Mesothelial cell of epicardium (in vitro differentiated cells): Measurements from ENCODE around the gene ROBO2. TPM values are rescaled to one million over a fixed set of nuclear protein-coding genes. Genes with fewer than 3 reads are reported as not detected.

Source experiments
- DNase-seq, 2 experiments: peaks; one replicate each; pipeline ENCODE4 v3.0.0; 2021; ENCODE audit warnings: low spot score in 2 of 2; ENCODE audit not compliant: unreplicated experiment in 2 of 2
- H3K27ac Mint-ChIP-seq: 2 replicates; pipeline ENCODE4 v1.8.0; 2021; ENCODE audit warnings: mixed read lengths
- H3K27me3 Mint-ChIP-seq: 2 replicates; pipeline ENCODE4 v1.8.0; 2021; ENCODE audit warnings: low read depth, mixed read lengths
- H3K36me3 Mint-ChIP-seq: 2 replicates; pipeline ENCODE4 v1.8.0; 2021; ENCODE audit warnings: mixed read lengths
- H3K4me1 Mint-ChIP-seq: 2 replicates; pipeline ENCODE4 v1.8.0; 2021; ENCODE audit warnings: mixed read lengths
- H3K4me3 Mint-ChIP-seq: 2 replicates; pipeline ENCODE4 v1.8.0; 2021; ENCODE audit warnings: mild to moderate bottlenecking, moderate library complexity, mixed read lengths
- H3K9me3 Mint-ChIP-seq: 2 replicates; pipeline ENCODE4 v1.8.0; 2021; ENCODE audit warnings: mixed read lengths
- total RNA-seq: library from RNA; stranded (reverse); gene quantifications from 3 replicates; pipeline ENCODE4 v1.2.1, GENCODE V29; 2021
- TF ChIP-seq, protein P1 (sequence below): fragments of 200-600 bp; sonication (generic); IDR thresholded peaks from one replicate; pipeline ENCODE4 v1.5.0; 2021; ENCODE audit warnings: antibody characterized with exemption; ENCODE audit not compliant: unreplicated experiment

The ROBO2 gene
- total RNA-seq, 1 donor from 2014 or later, result 82.3 TPM

DNA sequence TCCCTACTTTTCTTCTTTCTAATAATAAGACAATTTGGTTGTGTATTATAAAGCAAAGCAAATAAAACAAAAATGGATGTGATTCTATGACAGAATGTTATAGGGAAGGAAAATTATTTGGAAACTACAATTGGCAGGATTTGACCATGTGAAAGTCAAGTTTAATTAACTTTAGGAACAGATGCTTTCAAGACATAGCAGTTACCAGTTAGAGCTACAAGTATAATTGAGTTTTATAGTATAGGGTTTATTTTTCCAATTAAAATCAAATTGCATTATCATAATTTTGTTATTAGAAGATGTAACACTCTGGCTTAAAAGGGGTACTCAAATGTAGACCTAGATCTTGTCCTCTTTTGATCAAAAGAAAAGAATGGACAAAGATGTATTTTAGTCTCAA, 110.9 kb downstream of the ROBO2 start:
- peaks cover under 1% of the 10 kb centered on the region for H3K9me3 Mint-ChIP-seq
- no peaks in the 10 kb centered on the region for H3K27me3 Mint-ChIP-seq
- TF ChIP-seq, protein P1, sequence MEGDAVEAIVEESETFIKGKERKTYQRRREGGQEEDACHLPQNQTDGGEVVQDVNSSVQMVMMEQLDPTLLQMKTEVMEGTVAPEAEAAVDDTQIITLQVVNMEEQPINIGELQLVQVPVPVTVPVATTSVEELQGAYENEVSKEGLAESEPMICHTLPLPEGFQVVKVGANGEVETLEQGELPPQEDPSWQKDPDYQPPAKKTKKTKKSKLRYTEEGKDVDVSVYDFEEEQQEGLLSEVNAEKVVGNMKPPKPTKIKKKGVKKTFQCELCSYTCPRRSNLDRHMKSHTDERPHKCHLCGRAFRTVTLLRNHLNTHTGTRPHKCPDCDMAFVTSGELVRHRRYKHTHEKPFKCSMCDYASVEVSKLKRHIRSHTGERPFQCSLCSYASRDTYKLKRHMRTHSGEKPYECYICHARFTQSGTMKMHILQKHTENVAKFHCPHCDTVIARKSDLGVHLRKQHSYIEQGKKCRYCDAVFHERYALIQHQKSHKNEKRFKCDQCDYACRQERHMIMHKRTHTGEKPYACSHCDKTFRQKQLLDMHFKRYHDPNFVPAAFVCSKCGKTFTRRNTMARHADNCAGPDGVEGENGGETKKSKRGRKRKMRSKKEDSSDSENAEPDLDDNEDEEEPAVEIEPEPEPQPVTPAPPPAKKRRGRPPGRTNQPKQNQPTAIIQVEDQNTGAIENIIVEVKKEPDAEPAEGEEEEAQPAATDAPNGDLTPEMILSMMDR, result no peak
- no peak for DNase-seq
- no peak overlapping the region for H3K4me3 Mint-ChIP-seq
- no peaks in the 10 kb centered on the region for H3K36me3 Mint-ChIP-seq
- H3K4me1 Mint-ChIP-seq, result no peaks in the 10 kb centered on the region
- H3K27ac Mint-ChIP-seq, result no peak overlapping the region

DNA sequence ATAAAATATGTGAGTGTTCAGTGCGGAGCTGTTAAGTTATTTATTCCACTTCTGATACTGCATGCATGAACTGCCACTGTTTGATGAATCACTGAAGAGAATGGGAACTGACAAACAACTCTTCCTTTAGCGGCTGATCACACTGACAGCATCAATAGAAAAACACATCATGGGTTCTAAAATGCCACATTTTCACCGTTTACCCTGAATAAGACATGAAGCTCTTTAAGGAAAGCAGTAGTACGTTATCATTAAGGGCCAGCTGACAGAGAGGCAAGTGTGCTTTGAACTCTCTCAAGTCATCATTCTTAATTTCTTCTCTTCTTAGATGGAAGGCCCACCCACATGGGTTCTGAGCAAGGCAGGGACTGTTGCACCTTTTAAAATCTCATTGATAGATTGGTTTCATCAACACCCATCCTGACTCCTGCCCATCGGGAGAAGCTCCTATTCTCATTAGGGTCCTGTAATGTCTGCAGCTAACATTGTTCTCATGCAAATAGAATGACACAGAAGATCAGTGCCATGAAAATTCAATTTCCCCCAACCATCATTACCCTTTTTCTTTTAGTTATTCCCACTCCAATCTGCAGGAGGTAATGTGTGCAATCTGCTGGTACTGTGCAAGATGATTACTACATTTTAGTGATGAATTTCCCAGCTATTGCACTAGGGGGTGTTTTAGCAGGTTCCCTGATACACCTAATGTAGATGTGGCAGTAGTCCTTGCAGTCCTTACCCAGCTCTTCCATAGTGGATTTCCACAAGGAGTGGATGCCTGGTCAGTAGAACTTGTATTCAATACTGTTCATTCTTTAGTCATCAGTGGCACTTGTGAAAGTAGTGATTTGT, 119.1 kb downstream of the ROBO2 start:
- Mint-ChIP-seq H3K4me1 (peaks cover 8% of the 10 kb centered on the region), H3K27me3 (no peaks in the 10 kb centered on the region), H3K36me3 (no peaks in the 10 kb centered on the region), H3K4me3 (no peak overlapping the region), H3K27ac (no peak overlapping the region), H3K9me3 (peaks cover 4% of the 10 kb centered on the region)
- TF ChIP-seq, protein P1, result no peak
- DNase-seq, result no peak

DNA sequence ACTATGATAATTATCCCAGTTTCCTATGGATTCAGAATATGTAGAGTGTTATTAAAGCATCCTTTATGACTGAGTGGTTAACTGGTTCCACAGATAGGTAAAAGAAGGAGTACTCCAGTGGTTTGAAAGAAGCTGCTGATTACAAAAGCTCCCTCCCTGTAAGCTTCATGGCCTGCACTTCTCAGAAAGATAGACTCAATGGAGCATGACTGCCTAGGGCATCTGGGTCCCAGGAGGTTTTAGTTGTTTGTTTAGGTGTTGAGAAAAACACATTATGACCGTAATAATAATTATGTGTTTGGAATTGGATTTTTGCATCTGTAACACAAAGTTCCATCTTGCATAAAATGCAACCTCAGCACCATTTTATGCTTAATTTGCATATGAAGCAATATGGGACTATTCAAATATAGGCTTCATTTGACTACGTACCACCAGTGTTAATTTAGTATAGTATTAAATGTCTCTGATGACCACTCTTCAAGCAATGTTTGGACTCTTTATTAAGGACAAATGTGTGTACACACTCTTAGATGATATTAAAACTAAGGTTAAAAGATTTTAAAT, 121.1 kb downstream of the ROBO2 start:
- DNase-seq, result no peak
- Mint-ChIP-seq H3K4me3 (no peak overlapping the region), H3K27me3 (no peaks in the 10 kb centered on the region), H3K9me3 (peaks cover 1% of the 10 kb centered on the region), H3K4me1 (peaks cover 8% of the 10 kb centered on the region), H3K36me3 (no peaks in the 10 kb centered on the region), H3K27ac (no peak overlapping the region)
- TF ChIP-seq, protein P1, result no peak

DNA sequence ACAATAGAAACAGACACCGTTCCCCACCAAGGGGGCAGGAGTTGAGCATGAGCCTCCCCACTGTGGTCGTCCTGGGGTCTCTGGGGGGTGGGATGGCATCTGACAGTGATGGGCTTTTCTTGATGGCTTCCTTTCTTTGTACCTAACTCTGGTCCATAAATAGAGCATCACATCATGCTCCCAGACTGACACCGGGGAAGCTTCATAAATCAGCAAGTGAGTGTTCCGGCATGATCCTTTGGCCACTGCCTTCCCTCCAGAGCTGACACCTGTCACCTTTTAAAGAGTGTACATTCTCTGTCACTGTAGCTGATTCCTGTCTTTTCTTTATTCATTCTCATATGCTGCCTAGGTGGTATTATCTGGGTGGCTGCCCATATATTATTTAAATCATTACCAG, 129.9 kb downstream of the ROBO2 start:
- H3K4me1 Mint-ChIP-seq, result no peaks in the 10 kb centered on the region
- no peaks in the 10 kb centered on the region for H3K9me3 Mint-ChIP-seq
- no peak for DNase-seq
- TF ChIP-seq, protein P1, result no peak
- H3K4me3 Mint-ChIP-seq, result no peak overlapping the region
- no peaks in the 10 kb centered on the region for H3K36me3 Mint-ChIP-seq
- no peak overlapping the region for H3K27ac Mint-ChIP-seq
- no peaks in the 10 kb centered on the region for H3K27me3 Mint-ChIP-seq

DNA sequence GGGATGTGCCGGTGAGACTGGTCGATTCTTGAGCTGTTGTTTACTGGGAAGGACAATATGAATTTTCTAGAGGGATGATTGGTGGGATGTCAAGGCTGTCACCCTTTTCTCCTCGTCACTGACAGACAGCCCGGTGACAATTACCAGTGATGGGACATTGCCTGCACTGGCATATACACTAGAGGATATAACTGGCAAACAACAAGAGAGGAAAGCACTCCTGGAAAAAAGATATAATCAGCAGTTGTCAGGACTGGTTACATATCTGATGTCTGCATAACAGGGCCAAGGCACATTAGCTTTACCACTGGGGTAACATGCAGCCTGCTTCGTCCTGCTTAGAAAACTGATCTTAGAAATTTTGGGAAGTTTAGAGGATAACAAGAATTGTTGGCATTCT, 131.1 kb downstream of the ROBO2 start:
- TF ChIP-seq, protein P1, result no peak
- peaks cover 4% of the 10 kb centered on the region for H3K27me3 Mint-ChIP-seq
- H3K9me3 Mint-ChIP-seq, result no peaks in the 10 kb centered on the region
- no peak overlapping the region for H3K27ac Mint-ChIP-seq
- H3K4me3 Mint-ChIP-seq, result no peak overlapping the region
- DNase-seq, result no peak
- no peaks in the 10 kb centered on the region for H3K4me1 Mint-ChIP-seq
- no peaks in the 10 kb centered on the region for H3K36me3 Mint-ChIP-seq
